CD14-positive monocyte (primary cell): ENCODE results near the gene ODAD3. TPM values are rescaled to one million over a fixed set of nuclear protein-coding genes. Genes with fewer than 3 reads are reported as not detected.

Experiments
- DNase-seq, 3 donors: peaks; one replicate each; pipeline ENCODE4 v3.0.0-alpha.2; 2011 to 2022
- H2AFZ ChIP-seq: 2 replicates; pipeline ENCODE4 v1.6.0; 2012; ENCODE audit warnings: mild to moderate bottlenecking, low read depth, low read length, inconsistent platforms; ENCODE audit not compliant: insufficient read depth, poor library complexity, severe bottlenecking
- H3K27ac ChIP-seq, 2 donors: 1 replicate in 1 of 2; 2 replicates in 1 of 2; pipeline ENCODE4 v1.5.1; 2012 to 2013; ENCODE audit warnings: low read length in 2 of 2, control low read depth in 1 of 2, inconsistent platforms in 1 of 2, low read depth in 1 of 2, mild to moderate bottlenecking in 1 of 2
- H3K27me3 ChIP-seq, 2 donors: one replicate each; pipeline versions ENCODE4 v1.6.0 to v1.6.1; 2011 to 2013; ENCODE audit warnings: low read length in 2 of 2; ENCODE audit not compliant: control insufficient read depth in 2 of 2, insufficient read depth in 2 of 2
- H3K36me3 ChIP-seq, 2 donors: replicated peaks in 1 of 2; 1 replicate in 1 of 2; 2 replicates in 1 of 2; pipeline versions ENCODE4 v1.5.1 to v1.6.1; 2012 to 2013; ENCODE audit warnings: low read length in 2 of 2, control low read depth in 1 of 2, inconsistent platforms in 1 of 2, mild to moderate bottlenecking in 1 of 2; ENCODE audit not compliant: insufficient read depth in 2 of 2, control insufficient read depth in 1 of 2
- H3K4me1 ChIP-seq, 2 donors: 1 replicate in 1 of 2; 2 replicates in 1 of 2; pipeline versions ENCODE4 v1.5.1 to v1.6.1; 2012 to 2013; ENCODE audit warnings: low read length in 2 of 2, control low read depth in 1 of 2, inconsistent platforms in 1 of 2, mild to moderate bottlenecking in 1 of 2, moderate library complexity in 1 of 2; ENCODE audit not compliant: insufficient read depth in 2 of 2, control insufficient read depth in 1 of 2
- H3K4me2 ChIP-seq: replicated peaks from 2 replicates; pipeline ENCODE3; 2012; ENCODE audit warnings: low read length, moderate library complexity, mild to moderate bottlenecking; ENCODE audit not compliant: poor library complexity, severe bottlenecking; ENCODE audit errors: extremely low read depth
- H3K4me3 ChIP-seq, 3 experiments: fragments of 200-600 bp in 1 of 3; sonication (generic) in 1 of 3; replicated peaks in 1 of 3; 1 replicate in 2 of 3; 2 replicates in 1 of 3; pipeline ENCODE4 v1.5.1; 2011 to 2013; ENCODE audit warnings: low read length in 3 of 3, mild to moderate bottlenecking in 3 of 3, control low read depth in 2 of 3, low read depth in 2 of 3, inconsistent platforms in 1 of 3, moderate library complexity in 1 of 3
- H3K79me2 ChIP-seq: 2 replicates; pipeline ENCODE4 v1.6.0; 2012; ENCODE audit warnings: mild to moderate bottlenecking, control low read depth, inconsistent platforms, low read length, moderate library complexity; ENCODE audit not compliant: insufficient read depth
- H3K9ac ChIP-seq: 2 replicates; pipeline ENCODE4 v1.6.0; 2017; ENCODE audit warnings: low read length, mild to moderate bottlenecking; ENCODE audit not compliant: insufficient read depth, poor library complexity, severe bottlenecking
- H3K9me3 ChIP-seq, 2 donors: replicated peaks in 1 of 2; 1 replicate in 1 of 2; 2 replicates in 1 of 2; pipeline versions ENCODE4 v1.5.1 to v1.6.1; 2012 to 2013; ENCODE audit warnings: low read length in 2 of 2, control low read depth in 1 of 2; ENCODE audit not compliant: control insufficient read depth in 1 of 2, insufficient read depth in 1 of 2
- H4K20me1 ChIP-seq: 2 replicates; pipeline ENCODE4 v1.6.0; 2012; ENCODE audit warnings: mild to moderate bottlenecking, low read length, control low read depth, moderate library complexity; ENCODE audit not compliant: insufficient read depth
- H3K27ac Mint-ChIP-seq, 7 donors: one replicate each; pipeline ENCODE4 v1.8.0; 2020; ENCODE audit warnings: mild to moderate bottlenecking in 7 of 7, mixed read lengths in 7 of 7, moderate library complexity in 6 of 7, inconsistent platforms in 2 of 7
- H3K27me3 Mint-ChIP-seq, 3 donors: one replicate each; pipeline ENCODE4 v1.8.0; 2021 to 2022; ENCODE audit warnings: low read depth in 3 of 3, mild to moderate bottlenecking in 3 of 3, mixed read lengths in 3 of 3, moderate library complexity in 3 of 3, inconsistent platforms in 1 of 3
- H3K36me3 Mint-ChIP-seq, 2 donors: one replicate each; pipeline ENCODE4 v1.8.0; 2020; ENCODE audit warnings: mixed read lengths in 2 of 2, inconsistent platforms in 1 of 2, mild to moderate bottlenecking in 1 of 2
- H3K4me1 Mint-ChIP-seq: one replicate; pipeline ENCODE4 v1.8.0; 2020; ENCODE audit warnings: mild to moderate bottlenecking, mixed read lengths
- H3K4me3 Mint-ChIP-seq, 2 donors: one replicate each; pipeline ENCODE4 v1.8.0; 2020; ENCODE audit warnings: mild to moderate bottlenecking in 2 of 2, mixed read lengths in 2 of 2, moderate library complexity in 1 of 2
- H3K9me3 Mint-ChIP-seq, 7 donors: one replicate each; pipeline ENCODE4 v1.8.0; 2020 to 2022; ENCODE audit warnings: mixed read lengths in 7 of 7, mild to moderate bottlenecking in 6 of 7, moderate library complexity in 6 of 7, inconsistent platforms in 2 of 7
- CTCF ChIP-seq: fragments of 200-600 bp; IDR thresholded peaks from one replicate; pipeline ENCODE4 v1.8.0; 2022; ENCODE audit warnings: antibody characterized with exemption, mild to moderate bottlenecking
- WGBS: methylation state at CpG from one replicate; pipeline ENCODE4 v1.1.5; 2013; ENCODE audit warnings: missing lambda C conversion rate; ENCODE audit not compliant: insufficient coverage; 5-methylcytosine and 5-hydroxymethylcytosine counted together
- intact Hi-C, 2 donors: fragments of 100-400 bp; cut with micrococcal nuclease; formaldehyde crosslinking; loops; one replicate each; pipeline versions ENCODE4 v1.15.0 to v1.15.1; 2023
- polyA plus RNA-seq, 3 donors: library from polyadenylated mRNA; depleted of rRNA in 1 of 3; unstranded in 2 of 3; stranded (reverse) in 1 of 3; fragments of 300-500 nt in 2 of 3; fragments of >200 nt in 1 of 3; fragmentation: Illumina TruSeq in 2 of 3; gene quantifications; 1 replicate in 2 of 3; 2 replicates in 1 of 3; pipeline ENCODE4 v1.2.3, GENCODE V29; 2012 to 2021

ODAD3 gene
- polyA plus RNA-seq, 3 donors, result 0.43 to 0.88 (median 0.61) TPM

GRCh38 chr19:11422163-11423065 lies 12.5 kb downstream of the ODAD3 start:
- peak overlapping the region; percentile 82 for H2AFZ ChIP-seq
- H3K4me1 ChIP-seq, result peaks cover 37 to 47% of the 10 kb centered on the region in 2 donors
- no peak overlapping the region for H3K9ac ChIP-seq

More at GRCh38 chr19:11422163-11423065, 12.5 kb downstream of the ODAD3 start:
- Mint-ChIP-seq H3K36me3 (peaks cover 2 to 3% of the 10 kb centered on the region in 2 donors), H3K27ac (peak overlapping the region in 2 of 7 donors; percentile 11 to 78), H3K4me3 (peak overlapping the region; percentile 84 to 94), H3K9me3 (peaks cover 0 to 34% (median 13%) of the 10 kb centered on the region in 7 donors), H3K4me1 (peaks cover 43% of the 10 kb centered on the region), H3K27me3 (peaks cover 60 to 78% (median 69%) of the 10 kb centered on the region in 3 donors)
- no peaks in the 10 kb centered on the region for H4K20me1 ChIP-seq
- no peak for TF ChIP-seq CTCF
- no peaks in the 10 kb centered on the region for H3K79me2 ChIP-seq
- H3K36me3 ChIP-seq, result no peaks in the 10 kb centered on the region
- 2% methylated on average over 48 of the region's 56 CpGs for WGBS
- peak; percentile 46 to 76 (median 63) for DNase-seq
- H3K4me3 ChIP-seq, result peak overlapping the region in 2 of 3 experiments; percentile 13 to 82
- peak overlapping the region; percentile 96 for H3K4me2 ChIP-seq
- H3K27me3 ChIP-seq, result peaks cover 39 to 66% of the 10 kb centered on the region in 2 donors
- intact Hi-C loops, result loop anchor here (5.0 kb wide), 1 partner anchor 40 kb away; the partner anchor contains the start of gene EPOR (in 2 of the 2)
- peaks cover 3 to 18% of the 10 kb centered on the region in 2 donors for H3K9me3 ChIP-seq
- no peak overlapping the region for H3K27ac ChIP-seq
